Activated T-cell treated with anti-CD3 and anti-CD28 coated beads, Interleukin-2, amount 50 U/mL, for 72 hours (primary cell): ENCODE measurements around the gene FBXO2. TPM values are rescaled to one million over a fixed set of nuclear protein-coding genes. Genes with fewer than 3 reads are reported as not detected.

Experiments used
- ATAC-seq, 2 donors: fragments of 150-1000 bp; cut with Tn5 transposase; replicated peaks in 1 of 2; 2 replicates each; pipeline ENCODE4 v1.10.0; 2021; ENCODE audit warnings: moderate library complexity in 2 of 2, mild to moderate bottlenecking in 1 of 2
- DNase-seq, 2 donors: peaks; one replicate each; pipeline ENCODE4 v3.0.0; 2021 to 2022; ENCODE audit warnings: mixed read lengths in 1 of 2
- H3K27ac Mint-ChIP-seq: one replicate; pipeline ENCODE4 v1.8.0; 2022; ENCODE audit warnings: mild to moderate bottlenecking, moderate library complexity, mixed read lengths
- H3K27me3 Mint-ChIP-seq: one replicate; pipeline ENCODE4 v1.8.0; 2022; ENCODE audit warnings: low read depth, mixed read lengths
- H3K36me3 Mint-ChIP-seq, 2 donors: one replicate each; pipeline ENCODE4 v1.8.0; 2022; ENCODE audit warnings: mixed read lengths in 2 of 2, mild to moderate bottlenecking in 1 of 2; ENCODE audit not compliant: insufficient read depth in 2 of 2
- H3K4me1 Mint-ChIP-seq: one replicate; pipeline ENCODE4 v1.8.0; 2022; ENCODE audit warnings: low read depth, mixed read lengths
- H3K4me3 Mint-ChIP-seq, 2 donors: one replicate each; pipeline ENCODE4 v1.8.0; 2022; ENCODE audit warnings: mild to moderate bottlenecking in 2 of 2, mixed read lengths in 2 of 2, moderate library complexity in 2 of 2
- H3K9me3 Mint-ChIP-seq, 2 donors: one replicate each; pipeline ENCODE4 v1.8.0; 2022; ENCODE audit warnings: mixed read lengths in 2 of 2
- total RNA-seq, 2 donors: library from RNA; stranded (reverse); gene quantifications; one replicate each; pipeline ENCODE4 v1.2.3, GENCODE V29; 2022

FBXO2 gene, protein sequence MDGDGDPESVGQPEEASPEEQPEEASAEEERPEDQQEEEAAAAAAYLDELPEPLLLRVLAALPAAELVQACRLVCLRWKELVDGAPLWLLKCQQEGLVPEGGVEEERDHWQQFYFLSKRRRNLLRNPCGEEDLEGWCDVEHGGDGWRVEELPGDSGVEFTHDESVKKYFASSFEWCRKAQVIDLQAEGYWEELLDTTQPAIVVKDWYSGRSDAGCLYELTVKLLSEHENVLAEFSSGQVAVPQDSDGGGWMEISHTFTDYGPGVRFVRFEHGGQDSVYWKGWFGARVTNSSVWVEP
- total RNA-seq = 1 to 10 TPM; 1.9 to 3.9 TPM

DNA sequence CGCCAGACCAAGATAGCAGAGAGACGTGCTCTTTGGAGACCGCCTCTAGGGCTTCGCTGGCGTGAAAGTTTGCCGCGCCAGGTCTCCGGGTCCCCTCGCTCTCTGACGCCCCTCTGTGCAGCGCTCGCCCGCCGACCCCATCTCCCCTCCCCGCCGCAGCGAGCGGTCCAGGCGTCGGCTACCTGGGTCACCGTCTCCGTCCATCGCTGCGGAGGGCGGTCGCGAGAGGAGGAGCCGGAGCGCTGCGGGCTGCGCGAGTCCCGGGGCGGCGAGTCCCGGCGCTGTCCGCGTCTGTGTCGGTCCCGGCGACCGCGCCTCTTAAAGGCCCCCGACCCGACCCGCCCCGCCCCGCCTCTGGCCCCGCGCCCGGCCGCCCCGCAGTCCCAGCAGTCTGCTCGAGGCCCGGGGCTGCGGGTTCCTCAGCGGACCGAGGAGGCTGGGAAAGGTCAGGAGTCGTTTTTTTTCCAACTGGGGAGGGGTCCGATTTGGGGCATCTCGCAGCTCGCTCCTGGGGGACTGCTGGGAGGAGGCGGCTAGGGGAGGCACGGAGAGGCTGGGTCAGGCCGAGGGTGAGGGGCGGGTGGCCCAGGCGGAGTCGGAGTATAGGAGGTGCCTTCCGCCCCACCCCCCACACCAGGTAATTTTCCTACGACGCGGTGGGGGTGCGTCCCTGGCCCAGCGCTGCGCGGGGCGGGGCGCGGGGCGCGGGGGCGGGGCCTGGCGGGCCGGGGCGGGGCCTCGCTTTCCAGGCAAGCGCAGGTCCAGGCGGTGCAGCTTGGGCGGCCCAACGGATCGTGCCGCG lies at the start of gene FBXO2, which contains the start of gene FBXO44:
Gene FBXO2, minus strand, starts transcription at position 293 of the 802 bp plus-strand sequence. Its CDS starts 89 bp downstream, at position 204.
Gene FBXO44, plus strand, starts transcription at position 741 of the 802 bp plus-strand sequence. CDS start 959 bp downstream, outside the sequence.
- no peak within 1 kb of the TSS for H3K27ac Mint-ChIP-seq
- H3K27me3 Mint-ChIP-seq = peaks cover 6% of the 10 kb centered on the region
- H3K4me1 Mint-ChIP-seq = peaks cover 25% of the 10 kb centered on the region
- DNase-seq = peak; percentile 60 to 73
- peak within 1 kb of the TSS; percentile 77 to 80 for H3K4me3 Mint-ChIP-seq
- peak; percentile 78 to 84 for ATAC-seq
- peaks cover 0 to 1% of the 10 kb centered on the region in 2 donors for H3K36me3 Mint-ChIP-seq
- no peaks in the 10 kb centered on the region for H3K9me3 Mint-ChIP-seq

DNA sequence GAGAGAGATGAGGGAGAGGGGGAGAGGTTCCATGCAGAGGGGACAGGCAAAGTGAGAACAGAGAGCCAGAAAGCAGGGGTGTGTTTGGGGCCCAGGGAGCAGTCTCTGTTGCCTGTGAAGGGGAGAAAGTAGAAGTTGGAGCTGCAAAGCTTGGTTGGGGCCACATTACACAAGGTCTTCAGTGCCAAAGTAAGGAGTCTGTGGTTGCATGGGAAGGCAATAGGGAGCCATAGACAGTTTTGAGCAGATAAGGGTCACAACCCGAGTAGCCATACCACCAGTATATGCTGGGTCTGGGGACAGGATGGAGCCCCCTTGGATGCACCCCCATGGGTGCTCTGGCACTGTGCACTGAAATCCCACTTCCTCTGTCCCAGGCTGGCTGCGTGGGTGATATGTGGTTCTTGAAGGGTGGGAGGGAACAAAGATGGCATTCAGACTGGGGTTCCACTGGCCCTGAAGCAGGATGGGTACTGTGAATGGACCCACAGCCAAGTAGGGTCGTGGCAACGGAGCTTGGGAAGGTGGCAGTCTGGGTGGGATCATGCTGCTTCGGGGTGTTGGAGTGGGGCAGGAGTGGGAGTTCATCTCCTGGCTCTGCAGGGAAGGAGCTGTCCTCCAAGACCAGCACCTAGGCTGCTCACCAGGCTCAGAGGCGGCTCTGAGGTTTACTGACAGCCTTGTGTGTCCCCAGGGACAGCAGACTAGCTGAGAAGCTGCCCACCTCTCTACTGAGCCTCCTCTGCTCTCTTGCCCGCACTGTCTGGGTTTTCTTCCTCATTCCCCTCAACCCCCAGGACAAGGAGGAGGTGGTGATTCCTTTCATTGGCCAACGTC lies 49.3 kb upstream of the FBXO2 start:
- DNase-seq = no peak
- ATAC-seq = no peak
- no peak overlapping the region for H3K4me3 Mint-ChIP-seq
- H3K9me3 Mint-ChIP-seq = no peaks in the 10 kb centered on the region
- H3K4me1 Mint-ChIP-seq = no peaks in the 10 kb centered on the region
- H3K27ac Mint-ChIP-seq = no peak overlapping the region
- H3K36me3 Mint-ChIP-seq = no peaks in the 10 kb centered on the region
- H3K27me3 Mint-ChIP-seq = peaks cover 7% of the 10 kb centered on the region

GRCh38 chr1:11701981-11702803 lies 48.0 kb upstream of the FBXO2 start:
- Mint-ChIP-seq H3K9me3 (no peaks in the 10 kb centered on the region), H3K36me3 (no peaks in the 10 kb centered on the region), H3K27me3 (peaks cover 7% of the 10 kb centered on the region), H3K4me1 (no peaks in the 10 kb centered on the region), H3K27ac (no peak overlapping the region), H3K4me3 (no peak overlapping the region)
- DNase-seq (no peak), ATAC-seq (no peak)

- no peak for ATAC-seq
- H3K27ac Mint-ChIP-seq = no peak overlapping the region
- H3K27me3 Mint-ChIP-seq = peaks cover 7% of the 10 kb centered on the region
- H3K36me3 Mint-ChIP-seq = no peaks in the 10 kb centered on the region
- no peaks in the 10 kb centered on the region for H3K4me1 Mint-ChIP-seq
- no peak overlapping the region for H3K4me3 Mint-ChIP-seq
- H3K9me3 Mint-ChIP-seq = no peaks in the 10 kb centered on the region
- DNase-seq = no peak
Measured at GRCh38 chr1:11701551-11701961, 47.3 kb upstream of the FBXO2 start.

DNA sequence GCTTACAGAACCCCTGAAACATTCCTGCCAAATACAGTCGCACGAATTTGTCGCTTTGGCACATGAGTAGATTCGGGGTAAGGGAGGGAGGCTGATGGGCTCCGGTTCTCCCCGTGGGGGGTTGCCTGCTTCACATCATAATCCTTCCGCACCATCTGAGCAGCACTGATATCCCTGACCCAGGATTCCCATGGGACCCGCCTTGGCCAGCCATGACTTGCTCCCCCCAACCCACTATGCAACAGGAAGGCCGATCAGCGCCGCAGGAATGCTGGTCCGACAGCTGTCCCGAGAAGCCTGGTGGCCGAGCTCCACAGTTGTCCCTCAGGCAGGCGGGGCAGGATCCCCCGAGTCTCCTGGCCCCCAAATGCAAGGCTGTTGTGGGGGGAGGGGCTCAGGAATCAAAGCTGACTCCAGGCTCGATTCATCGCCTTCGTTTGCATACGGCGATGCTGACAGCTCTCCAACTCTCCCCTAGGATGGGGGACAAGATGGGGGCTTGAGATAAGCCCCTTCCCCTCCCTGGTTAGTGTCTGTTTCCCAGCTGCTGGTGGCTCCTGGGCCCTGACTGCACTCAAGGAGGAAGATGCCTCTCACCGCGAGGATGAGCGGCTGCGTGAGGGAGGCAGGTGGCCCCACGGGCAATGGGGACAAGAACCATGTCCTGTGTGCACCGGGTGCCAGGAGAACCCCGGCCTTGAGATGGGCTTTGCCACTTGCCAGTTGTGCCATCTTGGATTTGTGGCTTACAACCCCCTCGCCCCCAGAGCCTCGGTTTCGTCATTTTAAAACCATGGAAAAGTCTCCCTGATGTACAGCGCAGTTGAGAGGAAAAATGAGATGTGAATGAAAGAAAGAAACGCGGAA lies 46.6 kb upstream of the FBXO2 start:
- Mint-ChIP-seq H3K27me3 (peaks cover 7% of the 10 kb centered on the region), H3K36me3 (no peaks in the 10 kb centered on the region), H3K27ac (no peak overlapping the region), H3K4me1 (no peaks in the 10 kb centered on the region), H3K4me3 (no peak overlapping the region), H3K9me3 (no peaks in the 10 kb centered on the region)
- ATAC-seq (no peak), DNase-seq (no peak)

DNA sequence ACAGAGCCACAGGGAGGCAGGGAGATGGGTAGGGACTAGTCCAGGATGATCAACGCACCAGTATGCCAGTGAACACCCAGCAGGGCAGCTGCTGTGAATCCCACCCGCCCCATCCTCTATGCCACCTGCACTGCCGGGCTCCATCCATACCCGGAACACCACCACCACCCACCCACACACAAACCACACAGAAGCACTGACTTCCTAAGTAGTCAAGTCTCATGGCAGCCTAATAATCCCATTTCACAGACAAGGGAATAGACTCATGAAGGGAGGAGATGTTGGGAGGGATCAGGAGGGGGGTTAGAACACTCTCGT lies 43.6 kb upstream of the FBXO2 start:
- H3K4me1 Mint-ChIP-seq = peaks cover 4% of the 10 kb centered on the region
- no peak overlapping the region for H3K27ac Mint-ChIP-seq
- no peak overlapping the region for H3K4me3 Mint-ChIP-seq
- ATAC-seq = no peak
- peaks cover 0 to 2% of the 10 kb centered on the region in 2 donors for H3K36me3 Mint-ChIP-seq
- H3K9me3 Mint-ChIP-seq = no peaks in the 10 kb centered on the region
- H3K27me3 Mint-ChIP-seq = peaks cover 13% of the 10 kb centered on the region
- DNase-seq = no peak

DNA sequence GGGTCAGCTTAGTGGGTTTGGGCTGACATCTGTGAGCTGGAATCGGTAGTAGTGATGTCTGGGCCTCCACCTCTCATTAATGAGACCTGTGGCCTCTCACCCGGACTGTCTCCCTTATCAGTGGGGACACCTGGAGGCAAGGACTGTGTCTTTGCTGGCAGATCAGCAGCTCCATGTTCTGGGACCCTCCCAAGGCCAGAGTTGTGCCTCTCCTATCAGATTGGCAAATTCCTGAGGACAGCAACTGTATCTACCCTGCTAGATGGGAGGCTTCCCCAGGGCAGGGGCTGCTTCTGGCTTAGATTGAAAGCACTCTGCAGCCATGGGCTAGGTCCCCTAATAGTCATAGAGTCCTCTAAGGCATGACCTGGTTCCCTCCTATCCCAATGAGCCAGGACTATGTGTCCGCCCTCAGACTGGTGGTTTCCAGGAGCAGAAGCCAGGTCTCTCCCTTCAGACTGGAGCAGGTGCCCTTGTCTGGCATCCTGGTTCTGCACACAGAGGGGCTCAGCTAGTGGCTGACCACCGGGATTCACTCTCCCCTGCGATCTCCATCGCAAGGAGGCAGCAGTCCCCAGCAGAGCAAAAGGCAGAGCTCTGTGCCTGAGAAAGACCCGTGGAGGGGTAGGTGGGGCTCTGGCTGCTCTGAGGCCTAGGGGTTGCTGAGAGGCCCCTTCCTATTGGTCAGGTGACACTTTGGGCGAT lies 43.1 kb upstream of the FBXO2 start:
- H3K27me3 Mint-ChIP-seq = peaks cover 19% of the 10 kb centered on the region
- no peaks in the 10 kb centered on the region for H3K9me3 Mint-ChIP-seq
- H3K36me3 Mint-ChIP-seq = peaks cover 0 to 2% of the 10 kb centered on the region in 2 donors
- no peak overlapping the region for H3K4me3 Mint-ChIP-seq
- no peak overlapping the region for H3K27ac Mint-ChIP-seq
- H3K4me1 Mint-ChIP-seq = peaks cover 10% of the 10 kb centered on the region
- DNase-seq (no peak), ATAC-seq (no peak)

- Mint-ChIP-seq H3K27me3 (peaks cover 23% of the 10 kb centered on the region), H3K4me3 (no peak overlapping the region), H3K9me3 (no peaks in the 10 kb centered on the region), H3K36me3 (peaks cover 0 to 2% of the 10 kb centered on the region in 2 donors), H3K4me1 (peaks cover 10% of the 10 kb centered on the region), H3K27ac (no peak overlapping the region)
- ATAC-seq = no peak
- DNase-seq = no peak
Measured at GRCh38 chr1:11695861-11696260, 41.6 kb upstream of the FBXO2 start.

DNA sequence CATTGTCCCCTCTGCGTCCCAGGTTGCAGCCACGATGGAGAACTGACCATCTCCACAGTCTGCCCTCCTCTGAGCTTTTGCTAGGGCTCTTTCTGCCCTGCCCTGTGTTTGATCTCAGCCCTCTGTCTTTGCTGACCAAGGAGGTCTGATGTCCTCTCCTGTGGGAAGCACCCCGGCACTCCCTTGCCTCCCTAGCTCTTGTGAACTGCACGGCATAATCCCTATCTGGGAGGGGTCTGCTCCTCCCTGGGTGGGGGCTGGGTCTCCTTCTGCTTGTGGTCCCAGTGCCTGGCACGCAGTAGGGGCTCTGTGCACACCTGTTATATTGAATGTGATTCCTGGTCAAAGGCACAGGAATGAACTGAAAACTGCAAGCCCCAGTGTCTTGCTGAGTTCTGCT lies 39.7 kb upstream of the FBXO2 start:
- Mint-ChIP-seq H3K4me3 (no peak overlapping the region), H3K27me3 (peaks cover 41% of the 10 kb centered on the region), H3K27ac (no peak overlapping the region), H3K4me1 (peaks cover 13% of the 10 kb centered on the region), H3K9me3 (no peaks in the 10 kb centered on the region), H3K36me3 (peaks cover 0 to 2% of the 10 kb centered on the region in 2 donors)
- no peak for DNase-seq
- no peak for ATAC-seq

- ATAC-seq (peak; percentile 82 to 89), DNase-seq (peak; percentile 61 to 66)
- peaks cover 0 to 2% of the 10 kb centered on the region in 2 donors for H3K36me3 Mint-ChIP-seq
- H3K4me1 Mint-ChIP-seq = peaks cover 13% of the 10 kb centered on the region
- no peaks in the 10 kb centered on the region for H3K9me3 Mint-ChIP-seq
- H3K4me3 Mint-ChIP-seq = peak overlapping the region; percentile 68 to 76
- H3K27me3 Mint-ChIP-seq = peaks cover 49% of the 10 kb centered on the region
- H3K27ac Mint-ChIP-seq = no peak overlapping the region
Measured at GRCh38 chr1:11693024-11693590, 38.9 kb upstream of the FBXO2 start.
